PFSK-1 (cell line): Measurements from ENCODE around the gene IGSF21.

Source experiments
- FOXP2 ChIP-seq: optimal IDR thresholded peaks from 2 replicates; pipeline ENCODE3; 2011; ENCODE audit warnings: borderline replicate concordance, control low read depth, inconsistent platforms; ENCODE audit not compliant: insufficient read depth; ENCODE audit errors: extremely low read length, extremely low read depth
- POLR2AphosphoS5 ChIP-seq: IDR thresholded peaks from 2 replicates; pipeline ENCODE4 v1.6.1; 2012; ENCODE audit warnings: low read depth, mild to moderate bottlenecking, control low read depth, low read length, moderate library complexity
- REST ChIP-seq, 2 experiments: IDR thresholded peaks; 2 replicates each; pipeline versions ENCODE4 v1.6.1 to v1.8.0; 2011 to 2012; ENCODE audit warnings: low read depth in 2 of 2, low read length in 2 of 2, control low read depth in 1 of 2, inconsistent platforms in 1 of 2, mild to moderate bottlenecking in 1 of 2, moderate library complexity in 1 of 2; ENCODE audit not compliant: insufficient read depth in 1 of 2
- SIN3A ChIP-seq: IDR thresholded peaks from 2 replicates; pipeline ENCODE4 v1.6.1; 2012; ENCODE audit warnings: mild to moderate bottlenecking, low read length, moderate library complexity, borderline replicate concordance; ENCODE audit not compliant: insufficient read depth
- TAF1 ChIP-seq: IDR thresholded peaks from 2 replicates; pipeline ENCODE4 v1.6.1; 2012; ENCODE audit warnings: low read length, control low read depth, borderline replicate concordance; ENCODE audit not compliant: insufficient read depth

Gene IGSF21

GRCh38 chr1:18238190-18238589, 130.6 kb downstream of the IGSF21 start:
- no peak for TF ChIP-seq FOXP2
- no peak for TF ChIP-seq POLR2AphosphoS5
- no peak for TF ChIP-seq REST (IDR thresholded peaks at IDR 0.05; ENCODE audit: insufficient read depth in 1 of 2, low read depth in 2 of 2, low read length in 2 of 2)
- no peak for TF ChIP-seq SIN3A
- no peak for TF ChIP-seq TAF1

GRCh38 chr1:18239671-18240070, 132.1 kb downstream of the IGSF21 start:
- TF ChIP-seq SIN3A = no peak
- TF ChIP-seq FOXP2 = no peak
- TF ChIP-seq TAF1 = no peak
- TF ChIP-seq POLR2AphosphoS5 = no peak
- no peak for TF ChIP-seq REST (IDR thresholded peaks at IDR 0.05; ENCODE audit: insufficient read depth in 1 of 2, low read depth in 2 of 2, low read length in 2 of 2)

GRCh38 chr1:18240906-18241305, 133.3 kb downstream of the IGSF21 start:
- TF ChIP-seq SIN3A (no peak), REST (IDR thresholded peaks at IDR 0.05; ENCODE audit: insufficient read depth in 1 of 2, low read depth in 2 of 2, low read length in 2 of 2) (no peak), TAF1 (no peak), POLR2AphosphoS5 (no peak), FOXP2 (no peak)

- no peak for TF ChIP-seq SIN3A
Measured at GRCh38 chr1:18241891-18242290, 134.3 kb downstream of the IGSF21 start.

- no peak for TF ChIP-seq POLR2AphosphoS5
- TF ChIP-seq REST (IDR thresholded peaks at IDR 0.05; ENCODE audit: insufficient read depth in 1 of 2, low read depth in 2 of 2, low read length in 2 of 2) = no peak
- no peak for TF ChIP-seq FOXP2
- no peak for TF ChIP-seq TAF1
- no peak for TF ChIP-seq SIN3A
Measured at GRCh38 chr1:18243503-18244175, 136.0 kb downstream of the IGSF21 start.
